GM18951 (cell line): ENCODE results near the gene SYCP2.
A peak's percentile ranks its signal among the peaks of the same experiment; 100 is the strongest.

Experiments
- POLR2A ChIP-seq: IDR thresholded peaks from 4 replicates; pipeline ENCODE4 v1.6.1; 2011; ENCODE audit warnings: mild to moderate bottlenecking; ENCODE audit not compliant: insufficient read length, insufficient read depth; ENCODE audit errors: extremely low read depth
- in situ Hi-C: fragments of 300-500 bp; cut with MboI; formaldehyde crosslinking; loops from one replicate; pipeline ENCODE4 v1.12.0; 2022; ENCODE audit warnings: low sequenced_read_pairs, mixed read lengths, inconsistent platforms; ENCODE audit not compliant: unreplicated experiment

Gene SYCP2

DNA sequence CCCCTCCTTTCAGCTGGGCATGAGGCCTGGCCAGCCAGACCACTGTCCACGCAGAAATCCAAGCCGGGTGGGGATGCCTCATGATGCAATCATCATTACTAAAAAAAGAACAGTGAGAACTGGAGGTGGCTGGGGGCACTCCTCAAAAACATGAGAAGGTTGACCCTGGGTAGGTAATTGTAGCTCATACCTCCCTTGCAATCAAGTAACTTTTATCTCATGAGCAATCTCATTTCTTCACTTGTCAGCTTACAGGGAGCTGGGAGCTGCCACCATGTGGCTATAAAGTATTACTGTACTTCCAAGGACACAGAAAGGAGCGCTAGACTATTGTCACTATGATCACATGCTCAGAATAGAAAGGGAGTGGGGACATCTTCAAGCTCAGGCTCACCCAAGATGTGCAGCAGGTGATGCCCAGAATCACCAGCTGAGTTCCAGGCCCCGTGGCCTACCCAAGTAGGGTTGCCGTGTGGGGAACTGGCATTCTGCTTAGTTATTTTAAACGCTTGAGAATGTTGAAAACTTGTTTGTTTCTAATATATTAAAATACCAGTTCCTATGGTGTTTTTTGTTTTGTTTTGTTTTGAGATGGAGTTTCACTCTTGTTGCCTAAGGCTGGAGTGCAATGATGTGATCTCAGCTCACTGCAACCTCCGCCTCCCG is 21.8 kb upstream of the SYCP2 start:
- no peak for TF ChIP-seq POLR2A
- in situ Hi-C loops, result no loop called here

DNA sequence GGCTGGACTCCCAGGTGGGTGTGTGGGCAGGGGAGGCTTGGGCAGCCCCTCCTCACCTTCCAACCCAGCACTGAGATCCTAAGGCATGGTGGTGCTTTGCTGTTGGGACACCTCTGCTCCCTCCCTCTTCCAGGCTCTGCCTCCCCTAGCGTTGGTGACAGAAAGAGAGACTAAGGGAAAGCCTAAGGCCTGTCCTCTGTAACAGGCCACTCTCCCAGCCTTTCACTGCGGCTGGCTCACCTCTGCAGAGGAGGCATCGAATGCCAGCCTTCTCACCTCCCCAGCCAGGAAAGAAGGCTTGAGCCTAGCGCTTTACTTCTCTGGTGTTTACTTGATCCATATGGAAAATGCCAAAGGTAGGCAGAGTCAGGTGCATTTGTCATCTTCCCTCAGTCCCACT is 21.3 kb upstream of the SYCP2 start:
- in situ Hi-C loops, result no loop called here
- no peak for TF ChIP-seq POLR2A

DNA sequence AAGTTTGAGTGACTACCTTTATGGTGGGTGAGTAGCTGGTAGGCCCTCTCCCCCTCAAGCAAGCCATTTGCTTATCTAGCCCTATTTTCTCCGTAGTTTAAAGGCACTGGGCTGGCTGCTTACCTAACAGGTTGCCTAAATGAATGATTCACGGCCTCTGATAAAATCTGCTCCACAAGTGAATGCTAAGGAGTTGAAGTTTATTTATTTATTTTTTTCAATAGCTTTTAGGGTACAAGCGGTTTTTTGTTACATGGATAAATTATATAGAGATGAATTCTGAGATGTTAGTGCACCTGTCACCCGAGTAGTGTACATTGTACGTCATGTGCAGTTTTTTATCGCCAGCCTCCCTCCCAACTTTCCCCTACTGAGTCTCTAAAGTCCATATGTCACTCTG is 16.5 kb upstream of the SYCP2 start:
- in situ Hi-C loops, result no loop called here
- no peak for TF ChIP-seq POLR2A

DNA sequence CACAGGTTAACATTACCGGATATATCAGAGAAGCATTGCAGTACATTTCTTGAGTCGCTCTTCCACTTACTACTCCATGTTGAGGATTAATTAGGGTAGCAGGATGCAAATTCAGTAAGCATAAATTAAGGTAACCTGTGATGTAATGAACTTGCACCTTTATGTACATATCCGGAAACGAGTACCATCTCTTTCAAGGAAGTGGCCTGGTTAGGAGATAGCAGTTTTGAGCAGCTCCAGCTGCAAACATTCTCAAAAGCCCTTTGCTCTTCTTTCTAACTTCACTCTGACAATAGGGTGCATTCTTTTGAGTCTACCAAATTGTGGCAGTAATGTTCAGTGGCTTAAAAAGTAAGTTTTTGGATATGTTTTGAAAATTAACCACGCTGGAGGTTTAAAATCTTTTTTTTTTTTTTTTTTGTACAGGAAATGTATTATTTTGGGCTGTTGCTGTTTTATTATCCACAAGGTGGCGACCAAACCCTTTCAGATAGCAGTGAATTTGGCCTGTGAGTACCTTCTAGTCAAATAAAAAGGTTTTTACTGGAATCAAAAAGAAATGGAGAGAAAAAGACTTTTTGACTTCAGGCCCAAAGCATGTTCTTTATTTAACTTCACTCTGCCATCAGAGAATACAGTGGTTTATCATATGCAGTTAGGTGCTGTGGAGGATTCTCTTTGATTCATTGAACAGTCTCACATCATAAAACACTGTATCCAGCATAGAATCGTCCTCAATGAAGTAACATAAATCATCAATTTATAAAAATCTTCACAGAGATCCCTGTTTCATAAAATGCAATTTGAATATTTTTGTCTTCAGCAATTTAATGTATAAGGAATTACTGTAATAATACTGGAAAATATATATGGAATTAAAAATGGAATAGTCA is 15.6 kb upstream of the SYCP2 start:
- in situ Hi-C loops, result no loop called here
- no peak for TF ChIP-seq POLR2A

DNA sequence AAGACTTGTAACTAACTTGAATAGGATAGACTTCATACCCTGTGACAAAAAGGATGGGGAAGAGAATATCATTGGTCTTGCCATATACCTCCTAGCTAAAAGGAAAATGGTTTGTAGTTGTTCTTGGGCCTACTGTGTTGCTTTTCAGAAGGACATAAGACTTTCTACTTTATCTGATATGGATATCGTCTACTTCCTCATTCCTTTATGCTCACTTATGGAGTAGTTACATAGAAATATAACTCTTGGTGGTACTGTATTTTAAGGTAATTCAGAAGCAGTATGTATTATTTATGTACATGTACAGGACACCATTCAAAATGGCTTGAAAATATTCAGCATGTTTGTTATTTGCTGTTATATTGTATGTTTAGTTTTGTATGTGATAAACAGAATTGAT is 14.8 kb upstream of the SYCP2 start:
- in situ Hi-C loops, result no loop called here
- TF ChIP-seq POLR2A, result no peak

DNA sequence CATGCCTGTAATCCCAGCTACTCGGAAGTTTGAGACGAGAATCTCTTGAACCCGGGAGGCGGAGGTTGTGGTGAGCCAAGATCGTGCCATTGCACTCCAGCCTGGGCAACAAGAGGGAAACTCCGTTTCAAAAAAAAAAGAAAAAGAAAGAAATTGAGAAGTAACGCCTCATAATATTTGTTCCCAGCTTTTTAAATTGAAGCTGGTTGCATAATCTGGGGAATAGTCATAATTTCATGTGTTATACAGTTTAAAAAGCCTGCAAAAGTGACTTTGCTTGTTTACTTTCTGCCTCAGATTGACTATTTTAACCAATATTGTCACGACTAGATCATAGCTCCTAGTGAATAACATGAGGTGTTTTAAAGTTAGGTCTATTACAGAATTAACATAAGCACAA is 13.9 kb upstream of the SYCP2 start:
- in situ Hi-C loops, result no loop called here
- no peak for TF ChIP-seq POLR2A

DNA sequence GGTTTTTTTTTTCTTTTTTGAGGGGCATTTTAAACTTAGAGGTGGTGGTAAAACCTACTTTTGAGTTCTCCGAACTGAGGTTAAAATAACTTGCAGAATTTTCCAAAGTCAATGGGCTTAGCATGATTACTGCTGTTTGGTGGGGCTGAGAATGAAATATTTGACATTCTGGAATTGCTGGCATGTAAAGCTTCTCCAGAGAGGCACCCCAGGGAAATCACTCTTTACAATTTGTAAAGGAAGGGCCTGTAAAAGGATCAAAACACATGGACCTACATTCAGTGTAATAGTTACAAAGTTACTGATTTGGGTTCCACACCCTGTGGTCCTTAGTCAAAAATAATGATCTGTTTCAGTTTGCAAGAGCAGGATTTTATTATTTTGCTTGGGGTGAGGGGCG is 12.3 kb upstream of the SYCP2 start:
- TF ChIP-seq POLR2A, result no peak
- in situ Hi-C loops, result no loop called here

DNA sequence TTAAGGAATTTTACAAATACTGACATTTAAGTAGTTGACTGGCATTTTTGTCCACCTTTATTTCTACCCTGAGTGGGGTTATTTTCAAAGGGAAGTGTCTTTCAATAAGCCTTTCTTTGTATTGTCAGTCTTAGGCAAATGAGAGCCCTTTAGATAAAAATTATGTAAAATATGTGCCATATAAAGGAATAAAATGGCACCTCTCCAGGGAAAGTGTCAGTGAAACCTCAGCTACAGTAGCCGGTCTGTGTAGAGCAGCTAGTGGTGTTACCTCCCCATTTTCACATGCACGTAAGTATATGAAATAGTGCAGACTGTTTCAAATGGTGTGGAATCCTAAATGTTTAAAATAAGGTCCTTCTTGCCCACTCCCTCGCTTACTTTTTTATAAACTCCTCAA is 11.7 kb upstream of the SYCP2 start:
- TF ChIP-seq POLR2A, result no peak
- in situ Hi-C loops, result no loop called here

DNA sequence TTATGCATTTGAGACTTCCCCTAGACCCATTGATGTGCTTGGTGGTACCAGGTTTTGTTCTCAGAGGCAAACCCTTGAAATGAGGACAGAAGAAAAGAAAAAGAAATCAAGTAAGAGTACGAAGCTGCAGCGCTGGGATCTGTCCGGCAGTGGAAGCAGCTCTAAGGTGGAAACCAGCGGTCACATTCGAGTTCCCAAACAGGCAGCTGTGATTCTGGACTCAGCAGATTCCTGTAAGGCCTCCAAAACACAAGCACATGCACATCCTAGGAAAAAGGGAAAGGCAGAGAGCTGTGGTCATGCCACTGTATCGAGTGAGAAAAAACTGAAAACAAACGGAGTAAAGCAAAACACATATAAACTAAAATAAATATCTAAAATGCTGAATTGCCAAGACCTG is 11.3 kb upstream of the SYCP2 start:
- in situ Hi-C loops, result no loop called here
- no peak for TF ChIP-seq POLR2A

DNA sequence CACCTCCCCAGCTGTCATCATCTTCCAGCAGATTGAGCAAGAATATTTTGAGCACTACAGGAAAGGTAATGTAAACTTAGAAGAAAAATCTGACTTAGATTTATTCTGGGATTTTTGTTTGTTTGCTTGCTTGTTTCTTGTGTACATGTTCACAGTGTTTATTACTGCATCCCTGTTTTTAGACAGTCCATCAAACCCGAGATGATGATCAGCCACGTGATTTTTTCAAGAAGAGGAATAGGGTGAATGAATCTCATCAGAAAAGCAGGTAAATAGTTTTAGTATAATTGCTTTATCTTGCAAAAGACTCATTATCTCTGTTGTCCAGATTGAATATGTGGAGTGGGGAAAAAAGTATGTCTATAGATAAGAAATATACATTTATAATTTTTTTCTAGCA is 8.8 kb upstream of the SYCP2 start:
- in situ Hi-C loops, result no loop called here
- no peak for TF ChIP-seq POLR2A

DNA sequence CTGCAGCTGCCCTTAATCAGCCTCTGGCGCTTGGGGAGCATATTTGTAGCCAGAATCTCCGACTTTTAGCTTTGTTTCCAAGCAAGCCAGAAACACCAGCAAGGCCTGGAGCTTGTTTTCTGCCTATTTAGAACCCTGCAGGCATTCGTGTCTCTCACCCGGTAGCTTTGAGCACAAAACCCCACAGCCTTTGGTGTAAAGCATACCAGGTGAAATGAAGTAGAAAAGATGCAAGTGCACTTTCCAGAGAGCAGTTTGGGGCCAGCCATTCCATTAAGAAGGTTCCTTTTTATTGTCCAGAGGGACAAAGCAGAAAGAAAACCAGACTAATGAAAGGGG is 7.5 kb upstream of the SYCP2 start:
- in situ Hi-C loops, result no loop called here

DNA sequence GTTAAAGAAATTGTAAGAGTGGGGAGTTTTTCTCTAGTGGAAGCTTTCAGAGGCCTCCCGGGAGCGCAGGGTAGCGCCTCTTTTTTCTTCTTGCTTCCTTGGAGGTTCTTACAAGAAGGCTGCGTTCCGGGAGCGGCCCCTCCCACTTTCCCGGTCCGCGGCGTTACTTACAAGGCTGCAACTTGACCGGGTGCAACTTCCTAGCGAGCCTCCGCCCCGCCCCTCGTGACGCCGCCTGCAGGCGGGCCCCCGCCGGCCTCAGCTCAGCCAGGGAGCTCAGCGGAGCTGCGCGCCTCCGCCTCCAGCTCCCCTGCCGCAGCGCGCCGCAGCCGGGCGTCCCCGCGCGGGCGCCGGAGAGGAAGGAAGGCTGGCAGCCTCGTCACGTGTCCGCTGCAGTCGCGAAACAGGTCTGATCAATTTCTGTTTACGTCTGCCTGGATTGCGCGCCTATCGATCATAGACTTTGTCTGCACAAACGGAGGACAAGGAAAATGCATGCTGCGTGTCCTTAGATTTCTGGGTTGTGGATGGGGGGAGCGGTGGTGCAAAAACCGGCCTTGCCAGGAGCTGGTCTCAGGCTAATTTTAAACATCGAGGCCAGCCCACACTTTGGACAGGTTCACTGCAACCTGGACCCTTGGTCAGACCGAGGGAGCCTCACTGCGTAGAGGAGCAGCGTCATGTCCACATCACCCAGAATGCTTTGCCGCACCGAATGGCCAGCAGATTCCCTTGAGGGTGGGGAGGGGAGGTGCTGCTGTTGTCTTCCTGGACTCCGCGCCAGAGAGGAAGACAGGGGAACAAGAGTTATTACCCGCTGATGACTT is 6.9 kb upstream of the SYCP2 start, which contains the start of the genes FAM217B and PPP1R3D:
Gene FAM217B, plus strand, starts transcription at position 261 of the 827 bp plus-strand sequence. CDS start 3,555 bp downstream, outside the sequence.
Gene PPP1R3D, minus strand, starts transcription at position 177 of the 827 bp plus-strand sequence. CDS start 374 bp downstream, outside the sequence.
- in situ Hi-C loops, result no loop called here
- peak; percentile 86 for TF ChIP-seq POLR2A

More for the DNA sequence above, 7.5 kb upstream of the SYCP2 start:
- TF ChIP-seq POLR2A, result no peak

DNA sequence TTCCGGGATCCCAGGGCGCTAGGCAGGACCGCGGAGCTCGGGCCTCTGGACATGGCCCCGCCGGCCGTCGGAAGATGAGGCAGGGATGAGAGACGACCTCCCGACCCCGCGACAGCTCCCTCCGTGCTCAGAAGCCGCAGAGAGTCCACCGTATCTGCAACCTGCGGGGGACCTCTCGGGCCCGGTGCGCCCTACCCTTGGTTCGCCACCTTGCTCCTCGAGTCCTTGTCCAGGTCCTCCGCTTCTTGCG is 6.4 kb upstream of the SYCP2 start:
- TF ChIP-seq POLR2A, result no peak
- in situ Hi-C loops, result no loop called here
